Sigmoid colon (tissue), 4 donors: ENCODE measurements around the gene RALY.

Experiments used
- CTCF ChIP-seq, 4 experiments: fragments of 450-650 bp in 3 of 4; fragments of 200-600 bp in 1 of 4; IDR thresholded peaks; one replicate each; pipeline ENCODE4 v1.5.1; 2016 to 2019; ENCODE audit warnings: antibody characterized with exemption in 4 of 4, mild to moderate bottlenecking in 3 of 4, moderate library complexity in 2 of 4
- EP300 ChIP-seq, 4 donors: sonication (generic); formaldehyde crosslinking; IDR thresholded peaks; one replicate each; pipeline ENCODE4 v1.6.1; 2017; ENCODE audit warnings: antibody characterized with exemption in 4 of 4
- POLR2A ChIP-seq, 2 donors: fragments of 450-650 bp; IDR thresholded peaks; one replicate each; pipeline ENCODE4 v1.6.1; 2016; ENCODE audit warnings: antibody characterized with exemption in 2 of 2, mild to moderate bottlenecking in 2 of 2, moderate library complexity in 2 of 2

DNA sequence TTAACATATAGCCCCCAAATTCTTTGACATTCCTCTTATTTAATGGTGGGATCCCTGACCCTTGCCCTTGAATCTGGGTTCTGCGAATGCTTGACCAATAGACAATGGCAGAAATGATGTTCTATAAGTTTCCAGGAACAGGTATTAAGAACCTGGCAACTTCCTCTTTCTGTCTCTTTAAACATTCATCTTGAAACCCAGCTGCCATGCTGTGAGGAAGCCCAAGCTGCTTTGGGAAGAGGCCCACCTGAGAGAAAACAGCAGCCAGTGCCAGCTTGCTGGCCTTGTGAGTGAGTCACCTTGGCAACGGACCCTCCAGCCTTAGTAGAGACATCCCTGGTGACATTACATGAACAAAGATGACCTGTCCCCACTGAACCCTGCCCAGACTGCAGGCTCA is 45.2 kb upstream of the RALY start:
- TF ChIP-seq CTCF (IDR thresholded peaks at IDR 0.05) (no peak), POLR2A (IDR thresholded peaks at IDR 0.05) (no peak), EP300 (IDR thresholded peaks at IDR 0.05) (no peak)
